Breast epithelium (tissue), 3 donors: ENCODE data around the gene ZMAT5.

ENCODE experiments used
- CTCF ChIP-seq, 3 donors: fragments of 450-650 bp; IDR thresholded peaks; one replicate each; pipeline ENCODE4 v1.5.1; 2016 to 2017; ENCODE audit warnings: antibody characterized with exemption in 3 of 3, mild to moderate bottlenecking in 3 of 3, moderate library complexity in 3 of 3
- POLR2AphosphoS5 ChIP-seq, 3 donors: sonication (generic); formaldehyde crosslinking; IDR thresholded peaks; one replicate each; pipeline ENCODE4 v1.6.1; 2017; ENCODE audit warnings: antibody characterized with exemption in 3 of 3

GRCh38 chr22:29720811-29721323 lies 45.9 kb downstream of the ZMAT5 start:
- TF ChIP-seq CTCF (IDR thresholded peaks at IDR 0.05) (no peak), POLR2AphosphoS5 (IDR thresholded peaks at IDR 0.05) (no peak)
